ENCODE measurements around the gene GTPBP3. TPM values are rescaled to one million over a fixed set of nuclear protein-coding genes. Genes with fewer than 3 reads are reported as not detected.

Gene GTPBP3
- total and polyA plus RNA-seq, 8 donors, result 16.9 to 29.0 (median 21.8) TPM

DNA sequence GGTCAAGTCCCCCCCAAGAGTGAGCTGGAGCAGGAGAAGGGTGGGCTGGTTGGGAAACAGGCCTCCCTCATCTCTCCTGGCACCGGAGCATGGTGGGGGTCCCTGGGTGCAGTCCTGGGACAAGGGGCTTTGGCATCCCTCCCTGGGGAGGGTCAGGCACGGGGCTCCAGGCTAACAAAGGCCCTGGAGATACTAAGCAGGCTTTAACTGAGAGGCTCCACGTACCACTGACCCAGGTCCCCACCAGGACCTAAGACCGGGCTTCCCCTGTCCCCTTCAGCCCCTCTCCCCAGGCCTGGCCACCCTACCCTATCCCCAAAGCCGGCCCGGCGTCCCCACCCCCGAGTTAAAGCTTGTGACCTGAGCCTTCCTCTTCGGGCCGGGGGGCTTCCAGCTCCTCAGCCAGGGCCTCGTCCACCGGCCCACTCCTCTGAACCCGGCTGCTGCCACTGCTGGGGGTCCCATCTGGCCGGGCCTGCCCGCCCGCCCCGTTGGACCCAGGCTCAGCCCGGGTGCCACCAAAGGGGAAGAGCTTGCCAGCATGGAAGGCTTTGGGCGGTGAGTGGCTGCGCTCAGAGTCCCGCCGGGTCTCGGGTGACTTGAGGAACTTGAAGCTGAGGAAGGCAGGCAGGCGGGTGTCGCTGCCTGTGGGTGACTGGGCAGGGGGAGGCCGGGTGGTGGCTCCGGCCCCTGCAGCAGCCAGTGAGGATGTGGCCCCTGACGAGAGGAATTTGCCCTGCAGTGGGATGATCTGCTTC, 12.8 kb upstream of the GTPBP3 start:
- ATAC-seq (no peak), DNase-seq (no peak)
- H3K4me3 ChIP-seq, result no peak overlapping the region
- intact Hi-C loops (cut with DNase I), result no loop called here
- H3K36me3 ChIP-seq, result peaks cover 0 to 41% of the 10 kb centered on the region in 2 donors
- H3K27me3 ChIP-seq, result peaks cover 0 to 22% of the 10 kb centered on the region in 2 donors
- TF ChIP-seq, protein P1, sequence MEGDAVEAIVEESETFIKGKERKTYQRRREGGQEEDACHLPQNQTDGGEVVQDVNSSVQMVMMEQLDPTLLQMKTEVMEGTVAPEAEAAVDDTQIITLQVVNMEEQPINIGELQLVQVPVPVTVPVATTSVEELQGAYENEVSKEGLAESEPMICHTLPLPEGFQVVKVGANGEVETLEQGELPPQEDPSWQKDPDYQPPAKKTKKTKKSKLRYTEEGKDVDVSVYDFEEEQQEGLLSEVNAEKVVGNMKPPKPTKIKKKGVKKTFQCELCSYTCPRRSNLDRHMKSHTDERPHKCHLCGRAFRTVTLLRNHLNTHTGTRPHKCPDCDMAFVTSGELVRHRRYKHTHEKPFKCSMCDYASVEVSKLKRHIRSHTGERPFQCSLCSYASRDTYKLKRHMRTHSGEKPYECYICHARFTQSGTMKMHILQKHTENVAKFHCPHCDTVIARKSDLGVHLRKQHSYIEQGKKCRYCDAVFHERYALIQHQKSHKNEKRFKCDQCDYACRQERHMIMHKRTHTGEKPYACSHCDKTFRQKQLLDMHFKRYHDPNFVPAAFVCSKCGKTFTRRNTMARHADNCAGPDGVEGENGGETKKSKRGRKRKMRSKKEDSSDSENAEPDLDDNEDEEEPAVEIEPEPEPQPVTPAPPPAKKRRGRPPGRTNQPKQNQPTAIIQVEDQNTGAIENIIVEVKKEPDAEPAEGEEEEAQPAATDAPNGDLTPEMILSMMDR (IDR thresholded peaks at IDR 0.05), result no peak
- H3K4me1 ChIP-seq, result peaks cover 0 to 32% of the 10 kb centered on the region in 2 donors
- no peak overlapping the region for H3K27ac ChIP-seq
- H3K9me3 ChIP-seq, result no peaks in the 10 kb centered on the region

DNA sequence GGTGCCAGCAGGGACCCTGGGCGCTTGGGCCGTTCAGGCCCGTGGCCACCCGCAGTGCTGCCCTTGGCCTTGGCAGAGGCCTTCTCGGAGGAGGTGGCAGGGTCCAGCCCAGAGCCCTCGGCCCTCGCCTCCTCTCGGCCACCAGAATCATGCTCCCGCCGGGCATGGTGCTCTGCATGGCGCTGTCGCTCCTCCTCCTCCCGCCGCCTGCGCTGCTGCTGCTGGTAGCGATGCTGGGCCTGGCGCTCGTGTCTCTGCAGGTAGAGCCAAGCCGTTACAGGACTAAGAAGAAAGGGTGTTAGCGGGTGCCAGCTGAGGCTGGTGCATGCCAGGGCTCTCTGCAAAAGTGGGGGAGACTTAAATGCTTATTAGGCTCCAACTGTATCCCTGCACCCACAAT, 12.2 kb upstream of the GTPBP3 start:
- peaks cover 0 to 28% of the 10 kb centered on the region in 2 donors for H3K27me3 ChIP-seq
- H3K9me3 ChIP-seq, result no peaks in the 10 kb centered on the region
- no peak overlapping the region for H3K27ac ChIP-seq
- peaks cover 0 to 35% of the 10 kb centered on the region in 2 donors for H3K36me3 ChIP-seq
- H3K4me3 ChIP-seq, result no peak overlapping the region
- peaks cover 0 to 33% of the 10 kb centered on the region in 2 donors for H3K4me1 ChIP-seq
- ATAC-seq (no peak), DNase-seq (no peak)
- intact Hi-C loops (cut with DNase I), result no loop called here
- TF ChIP-seq, protein P1 (IDR thresholded peaks at IDR 0.05), result no peak

DNA sequence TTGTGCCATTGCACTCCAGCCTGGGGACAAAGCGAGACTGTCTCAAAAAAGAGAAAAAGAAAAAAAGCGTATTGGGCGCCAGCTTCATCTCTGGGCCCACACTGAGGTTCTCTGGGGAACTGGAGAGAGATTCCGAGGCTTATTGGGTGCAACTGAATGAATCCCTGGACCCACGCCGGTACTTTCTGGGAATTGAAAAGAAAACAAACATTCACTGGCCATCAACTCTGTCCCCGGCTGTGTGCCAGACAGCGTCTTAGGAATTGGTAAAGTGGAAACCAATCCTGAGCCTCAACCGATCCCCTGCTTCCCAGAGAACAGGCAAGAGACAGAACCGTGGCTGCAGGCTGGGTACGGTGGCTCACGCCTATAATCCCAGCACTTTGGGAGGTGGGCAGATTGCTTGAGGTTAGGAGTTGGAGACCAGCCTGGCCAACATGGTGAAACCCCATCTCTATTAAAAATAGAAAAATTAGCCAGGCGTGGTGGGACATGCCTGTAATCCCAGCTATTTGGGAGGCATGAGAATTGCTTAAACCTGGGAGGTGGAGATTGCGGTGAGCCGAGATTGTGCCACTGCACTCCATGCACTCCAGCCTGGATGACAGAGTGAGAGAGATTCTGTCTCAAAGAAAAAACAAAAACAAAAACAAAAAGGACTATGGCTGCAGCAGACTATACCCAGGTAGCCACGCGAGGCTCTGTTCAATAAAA, 11.3 kb upstream of the GTPBP3 start:
- H3K27ac ChIP-seq, result no peak overlapping the region

DNA sequence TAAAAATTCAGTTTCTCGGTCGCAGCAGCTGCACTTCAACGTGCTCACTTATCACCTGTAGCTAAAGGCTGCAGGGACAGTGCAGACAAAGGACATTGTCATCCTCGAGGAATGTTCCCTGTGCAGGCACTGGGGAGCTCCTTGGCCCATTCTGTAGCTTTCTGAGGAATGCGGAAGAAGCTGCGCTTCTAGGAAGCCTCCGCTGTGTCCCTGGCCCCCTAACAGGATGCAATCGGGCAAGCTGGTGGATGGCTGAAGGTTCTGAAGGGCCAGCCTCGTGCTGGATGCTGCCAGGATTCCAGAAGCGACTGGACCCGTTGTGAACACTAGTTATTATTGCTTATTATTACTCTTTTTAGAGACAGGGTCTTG, 10.8 kb upstream of the GTPBP3 start:
- TF ChIP-seq, protein P1 (IDR thresholded peaks at IDR 0.05), result no peak
- Histone ChIP-seq H3K36me3 (peaks cover 0 to 26% of the 10 kb centered on the region in 2 donors), H3K27ac (no peak overlapping the region), H3K4me1 (peaks cover 0 to 33% of the 10 kb centered on the region in 2 donors), H3K27me3 (peaks cover 0 to 40% of the 10 kb centered on the region in 2 donors), H3K9me3 (no peaks in the 10 kb centered on the region), H3K4me3 (no peak overlapping the region)
- DNase-seq (no peak), ATAC-seq (no peak)
- intact Hi-C loops (cut with DNase I), result no loop called here

More for the DNA sequence above, 11.3 kb upstream of the GTPBP3 start:
- H3K36me3 ChIP-seq, result peaks cover 0 to 31% of the 10 kb centered on the region in 2 donors
- intact Hi-C loops (cut with DNase I), result no loop called here
- DNase-seq (no peak), ATAC-seq (no peak)
- TF ChIP-seq, protein P1 (IDR thresholded peaks at IDR 0.05), result no peak
- peaks cover 0 to 37% of the 10 kb centered on the region in 2 donors for H3K27me3 ChIP-seq
- peaks cover 0 to 33% of the 10 kb centered on the region in 2 donors for H3K4me1 ChIP-seq
- H3K4me3 ChIP-seq, result no peak overlapping the region
- H3K9me3 ChIP-seq, result no peaks in the 10 kb centered on the region

DNA sequence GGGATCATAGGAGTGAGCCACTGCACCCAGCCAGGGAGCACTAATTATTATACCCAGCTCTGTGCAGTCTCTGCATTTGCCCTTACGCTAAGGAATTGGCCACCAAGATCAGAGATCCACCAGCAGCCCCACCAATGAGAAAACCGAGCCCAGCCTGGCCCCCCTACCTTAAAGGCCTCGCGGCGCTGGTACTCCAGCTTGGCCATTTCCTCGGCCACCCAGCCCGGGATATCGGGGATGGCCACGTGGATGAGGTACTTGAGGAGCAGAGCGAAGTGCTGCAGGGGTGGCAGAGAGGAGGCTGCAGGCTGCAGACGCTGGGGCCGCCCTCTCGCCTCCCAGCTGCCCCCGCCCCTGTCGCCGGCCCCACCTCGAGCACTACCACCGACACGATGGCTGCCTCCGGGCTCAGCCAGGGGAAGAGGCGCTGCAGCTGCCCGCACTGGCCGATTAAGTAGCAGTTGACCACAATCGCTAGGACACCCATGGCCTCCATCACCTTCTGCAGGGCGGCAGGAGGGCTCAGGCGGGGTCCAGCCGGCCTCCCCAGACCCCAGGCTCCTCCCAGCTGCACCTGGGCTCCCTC, 10.2 kb upstream of the GTPBP3 start:
- H3K36me3 ChIP-seq, result peaks cover 0 to 20% of the 10 kb centered on the region in 2 donors
- peaks cover 0 to 33% of the 10 kb centered on the region in 2 donors for H3K4me1 ChIP-seq
- intact Hi-C loops (cut with DNase I), result no loop called here
- no peak for DNase-seq
- H3K27ac ChIP-seq, result no peak overlapping the region
- TF ChIP-seq, protein P1 (IDR thresholded peaks at IDR 0.05), result no peak
- no peak overlapping the region for H3K4me3 ChIP-seq
- peaks cover 0 to 40% of the 10 kb centered on the region in 2 donors for H3K27me3 ChIP-seq
- no peaks in the 10 kb centered on the region for H3K9me3 ChIP-seq
- ATAC-seq, result no peak
